ENCODE data around the gene PBRM1. TPM values are rescaled to one million over a fixed set of nuclear protein-coding genes. Genes with fewer than 3 reads are reported as not detected.
A peak's percentile ranks its signal among the peaks of the same experiment; 100 is the strongest.

The PBRM1 gene
- total RNA-seq, 1 experiment from 2014 or later = 42.8 TPM

GRCh38 chr3:52712291-52713212, 26.8 kb upstream of the PBRM1 start:
- Histone ChIP-seq H2AFZ (no peak overlapping the region), H3K36me3 (ENCODE audit: low read depth) (no peaks in the 10 kb centered on the region; the same call in none of the 2 replicates), H3K4me2 (no peak overlapping the region), H3K27me3 (ENCODE audit: insufficient read depth, low read depth) (no peaks in the 10 kb centered on the region), H3K9me2 (ENCODE audit: insufficient read depth) (no peaks in the 10 kb centered on the region), H3K27ac (no peak overlapping the region), H3K4me1 (replicated peaks; ENCODE audit: insufficient read depth) (peaks cover 7% of the 10 kb centered on the region; the same call in 1 of the 2 replicates), H3K79me2 (ENCODE audit: low read depth) (peaks cover 6% of the 10 kb centered on the region), H3F3A (ENCODE audit: insufficient read depth, low read depth) (peaks cover 17% of the 10 kb centered on the region; the same call in 1 of the 2 replicates), H3K4me3 (no peak overlapping the region), H3K9me3 (ENCODE audit: insufficient read depth, low read depth) (no peaks in the 10 kb centered on the region), H4K20me1 (ENCODE audit: insufficient read depth) (no peaks in the 10 kb centered on the region)
- ChIA-PET CTCF (no interaction called here), POLR2A (ENCODE audit: unreplicated experiment) (no interaction called here)
- TF ChIP-seq EZH2 (IDR thresholded peaks at IDR 0.05; ENCODE audit: low read depth) = no peak
- no peak for TF ChIP-seq CTCF (conservative IDR thresholded peaks at IDR 0.05)
- no TSS peak for BruUV-seq (replicated peaks)
- intact Hi-C loops (cut with micrococcal nuclease; ENCODE audit: unreplicated experiment) = no loop called here
- DNase-seq = no peak

- H4K20me1 ChIP-seq (ENCODE audit: insufficient read depth) = no peaks in the 10 kb centered on the region
- CTCF ChIA-PET = no interaction called here
- TF ChIP-seq EZH2 (IDR thresholded peaks at IDR 0.05; ENCODE audit: low read depth) = no peak
- TF ChIP-seq CTCF (conservative IDR thresholded peaks at IDR 0.05) = no peak
Observed at GRCh38 chr3:52710512-52710911, 24.8 kb upstream of the PBRM1 start.

GRCh38 chr3:52707585-52707984, 21.9 kb upstream of the PBRM1 start:
- Histone ChIP-seq H3F3A (ENCODE audit: insufficient read depth, low read depth) (peaks cover 17% of the 10 kb centered on the region; the same call in 1 of the 2 replicates), H3K27ac (no peak overlapping the region), H3K79me2 (ENCODE audit: low read depth) (peaks cover 48% of the 10 kb centered on the region), H3K4me2 (peak overlapping the region; percentile 100), H3K9me3 (ENCODE audit: insufficient read depth, low read depth) (no peaks in the 10 kb centered on the region), H3K4me1 (replicated peaks; ENCODE audit: insufficient read depth) (peaks cover 22% of the 10 kb centered on the region), H4K20me1 (ENCODE audit: insufficient read depth) (no peaks in the 10 kb centered on the region), H3K27me3 (ENCODE audit: insufficient read depth, low read depth) (no peaks in the 10 kb centered on the region), H3K4me3 (peak overlapping the region; percentile 86; the same call in 1 of the 2 replicates), H2AFZ (no peak overlapping the region), H3K36me3 (ENCODE audit: low read depth) (no peaks in the 10 kb centered on the region; the same call in none of the 2 replicates), H3K9me2 (ENCODE audit: insufficient read depth) (no peaks in the 10 kb centered on the region)
- TF ChIP-seq CTCF (conservative IDR thresholded peaks at IDR 0.05) = no peak
- no peak for TF ChIP-seq EZH2 (IDR thresholded peaks at IDR 0.05; ENCODE audit: low read depth)
- DNase-seq = no peak
- BruUV-seq (replicated peaks) = no TSS peak
- ChIA-PET POLR2A (ENCODE audit: unreplicated experiment) (no interaction called here), CTCF (no interaction called here)
- intact Hi-C loops (cut with micrococcal nuclease; ENCODE audit: unreplicated experiment) = no loop called here

More at GRCh38 chr3:52710512-52710911, 24.8 kb upstream of the PBRM1 start:
- BruUV-seq (replicated peaks) = no TSS peak
- POLR2A ChIA-PET (ENCODE audit: unreplicated experiment) = no interaction called here
- Histone ChIP-seq H3K4me1 (replicated peaks; ENCODE audit: insufficient read depth) (peaks cover 12% of the 10 kb centered on the region; the same call in 1 of the 2 replicates), H2AFZ (no peak overlapping the region), H3K4me3 (no peak overlapping the region), H3K79me2 (ENCODE audit: low read depth) (peaks cover 22% of the 10 kb centered on the region), H3K27me3 (ENCODE audit: insufficient read depth, low read depth) (no peaks in the 10 kb centered on the region), H3K9me2 (ENCODE audit: insufficient read depth) (no peaks in the 10 kb centered on the region), H3F3A (ENCODE audit: insufficient read depth, low read depth) (peaks cover 17% of the 10 kb centered on the region; the same call in 1 of the 2 replicates), H3K36me3 (ENCODE audit: low read depth) (no peaks in the 10 kb centered on the region; the same call in none of the 2 replicates), H3K27ac (no peak overlapping the region), H3K9me3 (ENCODE audit: insufficient read depth, low read depth) (no peaks in the 10 kb centered on the region), H3K4me2 (no peak overlapping the region)
- intact Hi-C loops (cut with micrococcal nuclease; ENCODE audit: unreplicated experiment) = no loop called here
- DNase-seq = no peak
